HG03064 (cell line): ENCODE measurements around the gene BORCS5.
"Not testable (repeated sequence)": the region's sequence is repeated elsewhere in the genome, so short reads cannot be mapped to it uniquely, and the experiment has no call there.

Experiments
- ATAC-seq: cut with Tn5 transposase; IDR thresholded peaks from one replicate; pipeline ENCODE4 v1.9.1; 2021; ENCODE audit warnings: low read depth; ENCODE audit not compliant: unreplicated experiment

BORCS5 gene

GRCh38 chr12:12351468-12352185, 5.3 kb upstream of the BORCS5 start:
- ATAC-seq: not testable (repeated sequence)

GRCh38 chr12:12353276-12353675, 3.6 kb upstream of the BORCS5 start:
- no peak for ATAC-seq

- no peak for ATAC-seq
Observed at GRCh38 chr12:12353807-12354206, 3.1 kb upstream of the BORCS5 start.

GRCh38 chr12:12356467-12356895, 397 bp upstream of the BORCS5 start:
- ATAC-seq: no peak

GRCh38 chr12:12357719-12358461, 1.0 kb downstream of the BORCS5 start:
- ATAC-seq: no peak

- no peak for ATAC-seq
Observed at GRCh38 chr12:12358528-12358927, 1.6 kb downstream of the BORCS5 start.

GRCh38 chr12:12364787-12365445, 8.0 kb downstream of the BORCS5 start:
- no peak for ATAC-seq

GRCh38 chr12:12365446-12365802, 8.5 kb downstream of the BORCS5 start:
- ATAC-seq: no peak

- no peak for ATAC-seq
Observed at GRCh38 chr12:12365931-12366431, 9.1 kb downstream of the BORCS5 start.

GRCh38 chr12:12366701-12367481, 10.0 kb downstream of the BORCS5 start:
- no peak for ATAC-seq

GRCh38 chr12:12367482-12367998, 10.7 kb downstream of the BORCS5 start:
- ATAC-seq: no peak

- no peak for ATAC-seq
Observed at GRCh38 chr12:12372946-12373722, 16.3 kb downstream of the BORCS5 start.

- ATAC-seq: no peak
Observed at GRCh38 chr12:12376646-12377448, 20.0 kb downstream of the BORCS5 start.

- ATAC-seq: no peak
Observed at GRCh38 chr12:12378616-12379015, 21.7 kb downstream of the BORCS5 start.

- ATAC-seq: no peak
Observed at GRCh38 chr12:12379831-12380730, 23.2 kb downstream of the BORCS5 start.

- no peak for ATAC-seq
Observed at GRCh38 chr12:12380949-12381593, 24.2 kb downstream of the BORCS5 start.

- ATAC-seq: no peak
Observed at GRCh38 chr12:12381982-12382381, 25.1 kb downstream of the BORCS5 start.
